H1 (cell line): Measurements from ENCODE around the gene IPO11.

Experiments
- EZH2 ChIP-seq: fragments of 200-600 bp; sonication (generic); IDR thresholded peaks from 2 replicates; pipeline ENCODE4 v1.7.1; 2012; ENCODE audit warnings: low read depth, mild to moderate bottlenecking, moderate library complexity, low read length, inconsistent platforms; ENCODE audit not compliant: severe bottlenecking
- GABPA ChIP-seq: IDR thresholded peaks from 2 replicates; pipeline ENCODE4 v1.6.1; 2011; ENCODE audit warnings: mild to moderate bottlenecking, low read length, moderate library complexity, borderline replicate concordance; ENCODE audit not compliant: insufficient read depth
- POLR2A ChIP-seq, 2 experiments: IDR thresholded peaks; 1 replicate in 1 of 2; 2 replicates in 1 of 2; pipeline ENCODE4 v1.6.1; 2011; ENCODE audit warnings: low read depth in 2 of 2, low read length in 2 of 2, mild to moderate bottlenecking in 2 of 2; ENCODE audit errors: control extremely low read depth in 1 of 2
- POLR2AphosphoS5 ChIP-seq: IDR thresholded peaks from 2 replicates; pipeline ENCODE4 v1.6.1; 2011; ENCODE audit warnings: low read depth, low read length
- RAD21 ChIP-seq, 2 experiments: IDR thresholded peaks in 1 of 2; conservative IDR thresholded peaks in 1 of 2; 2 replicates each; pipeline ENCODE4 v1.6.1; 2011; ENCODE audit warnings: low read depth in 2 of 2, low read length in 2 of 2, improper control_type of control experiment in 1 of 2, inconsistent platforms in 1 of 2, mild to moderate bottlenecking in 1 of 2, moderate library complexity in 1 of 2
- SIN3A ChIP-seq, 2 experiments: IDR thresholded peaks in 1 of 2; conservative IDR thresholded peaks in 1 of 2; 2 replicates each; pipeline ENCODE4 v1.6.1; 2011 to 2012; ENCODE audit warnings: low read length in 2 of 2, improper control_type of control experiment in 1 of 2, low read depth in 1 of 2, mild to moderate bottlenecking in 1 of 2
- SP1 ChIP-seq: IDR thresholded peaks from 2 replicates; pipeline ENCODE4 v1.6.1; 2011; ENCODE audit warnings: low read depth, low read length
- SP2 ChIP-seq: IDR thresholded peaks from 2 replicates; pipeline ENCODE4 v1.6.1; 2012; ENCODE audit warnings: mild to moderate bottlenecking, low read length, inconsistent platforms
- YY1 ChIP-seq: IDR thresholded peaks from 2 replicates; pipeline ENCODE4 v1.6.1; 2011; ENCODE audit warnings: low read depth, mild to moderate bottlenecking, low read length
- TF ChIP-seq, protein P1 (sequence below), 3 experiments: IDR thresholded peaks; 1 replicate in 2 of 3; 2 replicates in 1 of 3; pipeline versions ENCODE4 v1.5.1 to v1.6.1; 2011; ENCODE audit warnings: low read length in 3 of 3, mild to moderate bottlenecking in 3 of 3, inconsistent platforms in 2 of 3, low read depth in 1 of 3, moderate library complexity in 1 of 3; ENCODE audit not compliant: insufficient read depth in 1 of 3; ENCODE audit errors: control extremely low read depth in 1 of 3

DNA sequence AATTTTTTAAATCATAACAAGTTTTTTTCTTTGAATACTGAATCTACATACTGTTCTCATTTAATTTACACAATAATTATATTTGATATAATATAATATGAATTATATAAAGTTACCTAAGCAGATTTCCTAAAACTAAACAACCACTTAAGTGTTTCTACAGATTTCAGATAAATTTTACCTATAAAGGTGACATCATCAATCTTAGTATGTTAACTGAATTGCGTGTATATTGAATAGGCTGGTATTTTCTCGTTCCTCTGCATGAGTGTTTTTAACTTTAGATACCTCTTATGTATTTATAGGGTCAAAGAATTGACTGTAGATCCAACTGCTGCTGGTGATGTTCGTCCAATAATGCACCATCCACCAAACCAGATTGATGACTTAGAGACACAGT, 39.2 kb upstream of the IPO11 start:
- TF ChIP-seq GABPA: no peak
- TF ChIP-seq EZH2: no peak
- TF ChIP-seq POLR2AphosphoS5: no peak
- TF ChIP-seq, protein P1, sequence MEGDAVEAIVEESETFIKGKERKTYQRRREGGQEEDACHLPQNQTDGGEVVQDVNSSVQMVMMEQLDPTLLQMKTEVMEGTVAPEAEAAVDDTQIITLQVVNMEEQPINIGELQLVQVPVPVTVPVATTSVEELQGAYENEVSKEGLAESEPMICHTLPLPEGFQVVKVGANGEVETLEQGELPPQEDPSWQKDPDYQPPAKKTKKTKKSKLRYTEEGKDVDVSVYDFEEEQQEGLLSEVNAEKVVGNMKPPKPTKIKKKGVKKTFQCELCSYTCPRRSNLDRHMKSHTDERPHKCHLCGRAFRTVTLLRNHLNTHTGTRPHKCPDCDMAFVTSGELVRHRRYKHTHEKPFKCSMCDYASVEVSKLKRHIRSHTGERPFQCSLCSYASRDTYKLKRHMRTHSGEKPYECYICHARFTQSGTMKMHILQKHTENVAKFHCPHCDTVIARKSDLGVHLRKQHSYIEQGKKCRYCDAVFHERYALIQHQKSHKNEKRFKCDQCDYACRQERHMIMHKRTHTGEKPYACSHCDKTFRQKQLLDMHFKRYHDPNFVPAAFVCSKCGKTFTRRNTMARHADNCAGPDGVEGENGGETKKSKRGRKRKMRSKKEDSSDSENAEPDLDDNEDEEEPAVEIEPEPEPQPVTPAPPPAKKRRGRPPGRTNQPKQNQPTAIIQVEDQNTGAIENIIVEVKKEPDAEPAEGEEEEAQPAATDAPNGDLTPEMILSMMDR (IDR thresholded peaks at IDR 0.05; ENCODE audit: control extremely low read depth in 1 of 3, insufficient read depth in 1 of 3, low read depth in 1 of 3, low read length in 3 of 3): no peak
- TF ChIP-seq RAD21 (IDR thresholded peaks at IDR 0.05 in 1 of 2, conservative IDR thresholded peaks at IDR 0.05 in 1 of 2; ENCODE audit: low read depth in 2 of 2, low read length in 2 of 2): no peak
- TF ChIP-seq YY1: no peak
- TF ChIP-seq POLR2A (IDR thresholded peaks at IDR 0.05; ENCODE audit: control extremely low read depth in 1 of 2, low read depth in 2 of 2, low read length in 2 of 2): no peak
- TF ChIP-seq SIN3A (conservative IDR thresholded peaks at IDR 0.05 in 1 of 2, IDR thresholded peaks at IDR 0.05 in 1 of 2; ENCODE audit: low read depth in 1 of 2, low read length in 2 of 2): no peak
- TF ChIP-seq SP2: no peak
- TF ChIP-seq SP1: no peak
